ENCODE data around the gene HSD17B1.

DNA sequence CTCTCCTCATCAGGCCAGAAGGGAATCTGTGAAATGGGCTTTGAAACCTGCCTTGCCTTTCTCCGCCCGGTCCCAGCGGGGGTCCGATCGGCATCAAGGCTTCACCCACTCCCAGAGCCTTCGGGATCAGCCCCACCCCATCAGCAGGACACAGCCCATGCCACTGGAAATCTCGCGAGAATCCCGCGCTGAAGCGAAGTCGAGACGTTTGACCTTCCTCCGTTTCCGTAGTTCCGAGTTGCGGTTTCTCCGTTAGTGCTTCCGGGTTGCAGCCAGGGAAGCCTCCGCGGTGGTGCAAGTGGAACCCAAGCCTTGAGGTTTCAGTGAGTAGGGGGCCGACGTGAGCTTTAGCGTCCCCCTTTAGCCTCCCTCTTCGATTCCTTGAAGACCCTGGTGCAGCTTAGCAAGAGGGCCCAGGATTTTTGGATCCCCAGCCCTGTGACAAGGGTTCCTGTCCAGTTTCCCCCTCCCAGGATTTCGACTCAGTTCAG lies 9.2 kb downstream of the HSD17B1 start, which contains the start of gene COASY:
- peak in 1 of 4 donors; percentile 43 for TF ChIP-seq POLR2A (IDR thresholded peaks at IDR 0.05)
- TF ChIP-seq, protein P1, sequence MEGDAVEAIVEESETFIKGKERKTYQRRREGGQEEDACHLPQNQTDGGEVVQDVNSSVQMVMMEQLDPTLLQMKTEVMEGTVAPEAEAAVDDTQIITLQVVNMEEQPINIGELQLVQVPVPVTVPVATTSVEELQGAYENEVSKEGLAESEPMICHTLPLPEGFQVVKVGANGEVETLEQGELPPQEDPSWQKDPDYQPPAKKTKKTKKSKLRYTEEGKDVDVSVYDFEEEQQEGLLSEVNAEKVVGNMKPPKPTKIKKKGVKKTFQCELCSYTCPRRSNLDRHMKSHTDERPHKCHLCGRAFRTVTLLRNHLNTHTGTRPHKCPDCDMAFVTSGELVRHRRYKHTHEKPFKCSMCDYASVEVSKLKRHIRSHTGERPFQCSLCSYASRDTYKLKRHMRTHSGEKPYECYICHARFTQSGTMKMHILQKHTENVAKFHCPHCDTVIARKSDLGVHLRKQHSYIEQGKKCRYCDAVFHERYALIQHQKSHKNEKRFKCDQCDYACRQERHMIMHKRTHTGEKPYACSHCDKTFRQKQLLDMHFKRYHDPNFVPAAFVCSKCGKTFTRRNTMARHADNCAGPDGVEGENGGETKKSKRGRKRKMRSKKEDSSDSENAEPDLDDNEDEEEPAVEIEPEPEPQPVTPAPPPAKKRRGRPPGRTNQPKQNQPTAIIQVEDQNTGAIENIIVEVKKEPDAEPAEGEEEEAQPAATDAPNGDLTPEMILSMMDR (IDR thresholded peaks at IDR 0.05) = no peak
